CD4-positive, alpha-beta T cell treated with Interleukin-6 at 100 ng/mL for 8 hours (primary cell): ENCODE measurements around the gene ZSCAN5A.
"Not testable (repeated sequence)": the region's sequence is repeated elsewhere in the genome, so short reads cannot be mapped to it uniquely, and the experiment has no call there.

ENCODE experiments used
- DNase-seq: peaks from one replicate; pipeline ENCODE4 v3.0.0-alpha.2; 2020; ENCODE audit warnings: mixed read lengths, low spot score

ZSCAN5A gene

DNA sequence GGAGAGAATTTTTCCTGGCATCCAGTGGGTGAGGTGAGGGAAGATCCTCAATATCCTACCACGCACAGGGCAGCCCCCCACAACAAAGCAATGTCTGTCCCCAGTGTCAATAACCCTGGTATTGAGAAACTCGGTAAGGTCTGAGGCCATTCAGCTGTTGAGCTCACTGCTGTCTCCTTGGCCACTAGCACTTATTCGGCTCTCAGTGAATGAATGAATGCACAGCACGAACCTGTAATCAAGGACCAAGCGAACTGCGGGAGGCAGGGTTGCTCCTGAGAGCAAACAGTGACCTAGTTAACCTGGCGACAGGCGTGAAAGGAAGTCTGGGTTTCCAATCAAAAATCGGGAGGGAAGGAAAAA, 640 bp downstream of the ZSCAN5A start:
- DNase-seq, result no peak

DNA sequence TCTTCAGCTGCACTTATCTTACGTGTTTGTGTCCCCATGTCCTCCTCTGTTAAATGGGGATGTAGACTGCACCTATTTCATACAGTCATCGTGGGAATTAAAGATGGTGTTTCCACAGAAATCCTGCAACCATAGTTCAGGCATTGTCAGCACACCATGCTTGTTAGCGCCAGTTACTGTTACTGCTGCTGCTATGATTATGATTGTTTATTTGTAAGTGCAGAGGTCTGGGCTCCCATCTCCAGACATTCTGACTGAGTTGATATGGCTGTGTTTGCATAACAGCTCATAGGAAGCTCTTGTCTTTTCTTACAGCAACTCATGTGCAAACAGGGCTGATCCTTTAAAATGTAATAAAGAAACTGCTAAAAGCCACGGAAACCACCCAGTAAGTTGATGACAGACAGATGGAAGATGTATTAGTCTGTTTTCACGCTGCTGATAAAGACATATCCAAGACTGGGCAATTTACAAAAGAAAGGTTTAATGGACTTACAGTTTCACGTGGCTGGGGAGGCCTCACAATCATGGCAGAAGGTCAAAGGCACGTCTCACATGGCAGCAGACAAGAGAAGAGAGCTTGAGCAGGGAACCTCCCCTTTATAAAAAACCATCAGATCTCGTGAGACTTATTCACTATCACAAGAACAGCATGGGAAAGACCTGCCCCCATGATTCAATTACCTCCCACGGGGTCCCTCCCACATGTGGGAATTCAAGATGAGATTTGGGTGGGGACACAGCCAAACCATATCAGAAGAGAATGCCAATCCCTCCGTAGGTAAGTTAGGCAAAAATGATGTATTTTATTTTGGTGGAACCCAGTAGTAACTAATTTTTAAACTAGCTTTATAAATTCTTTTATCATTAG, 1.6 kb downstream of the ZSCAN5A start:
- DNase-seq, result no peak

DNA sequence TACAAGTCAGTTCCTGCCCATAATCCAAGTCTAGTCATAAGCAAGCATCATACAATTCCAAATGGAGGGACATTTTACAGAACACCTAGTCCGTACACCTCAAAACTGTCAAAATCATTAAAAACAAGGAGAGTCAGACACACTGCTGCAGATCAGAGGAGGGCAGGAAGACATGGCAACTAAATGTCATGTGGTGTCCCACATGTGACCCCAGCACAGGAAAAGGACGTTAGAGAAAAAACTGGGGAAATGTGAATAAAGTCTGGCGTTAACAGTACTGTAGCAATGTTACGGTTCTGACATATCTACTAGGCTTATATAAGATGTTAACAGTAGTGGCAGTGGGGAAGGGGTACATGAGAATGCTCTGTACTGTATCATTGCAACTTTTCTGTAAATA, 2.3 kb downstream of the ZSCAN5A start:
- no peak for DNase-seq

DNA sequence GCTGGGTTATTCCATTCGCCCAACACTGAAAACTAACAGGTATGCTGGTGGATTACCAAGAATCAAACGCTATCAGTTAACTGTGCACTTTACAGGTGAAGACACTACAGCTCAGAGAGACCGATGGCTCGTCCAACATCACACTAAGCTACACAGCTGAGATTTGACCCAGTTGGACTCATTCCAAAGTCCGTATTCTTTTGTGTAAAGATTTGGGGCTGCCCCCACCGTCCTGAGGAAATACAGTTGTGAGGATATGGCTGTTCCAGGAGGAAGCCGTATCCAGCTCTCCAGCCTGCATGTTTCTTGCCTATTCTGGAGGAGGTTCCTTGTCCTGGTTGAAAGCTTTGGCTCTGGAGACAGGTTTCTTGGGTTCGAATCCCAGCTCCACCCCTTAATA, 4.2 kb downstream of the ZSCAN5A start:
- DNase-seq, result no peak

DNA sequence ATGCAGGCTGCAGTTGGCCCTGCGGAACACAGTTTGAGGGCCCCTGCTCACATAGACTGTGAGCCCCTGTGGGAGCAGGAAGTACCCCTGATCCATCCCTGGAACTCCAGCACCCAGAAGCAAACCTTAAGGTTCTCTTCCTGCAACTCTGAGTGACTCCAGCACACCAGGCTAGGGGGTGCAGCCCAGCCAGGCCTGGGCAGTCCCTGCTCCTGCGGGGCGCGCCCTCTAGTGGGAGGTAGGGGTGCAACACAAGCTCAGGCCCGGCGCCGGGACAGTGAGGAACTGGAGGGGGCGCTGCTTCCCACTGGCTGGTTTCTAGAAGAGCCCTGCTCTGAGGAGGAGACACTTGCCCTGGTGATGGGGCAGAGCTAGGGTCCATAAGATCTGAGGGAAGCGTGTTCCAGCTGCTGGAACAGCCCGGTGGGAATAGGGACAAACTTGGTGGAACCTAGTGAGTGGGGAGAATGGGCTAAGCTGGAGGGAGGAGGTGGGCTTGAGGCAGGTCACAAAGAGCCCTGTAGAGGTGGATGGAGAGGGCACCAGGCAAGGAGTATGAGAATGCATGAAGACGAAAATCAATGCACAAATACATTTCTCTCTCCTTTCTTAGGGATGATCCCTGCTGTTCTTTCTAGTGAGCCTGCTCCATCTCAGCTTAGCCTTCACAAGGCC, 5.0 kb downstream of the ZSCAN5A start:
- peak; percentile 7 for DNase-seq

DNA sequence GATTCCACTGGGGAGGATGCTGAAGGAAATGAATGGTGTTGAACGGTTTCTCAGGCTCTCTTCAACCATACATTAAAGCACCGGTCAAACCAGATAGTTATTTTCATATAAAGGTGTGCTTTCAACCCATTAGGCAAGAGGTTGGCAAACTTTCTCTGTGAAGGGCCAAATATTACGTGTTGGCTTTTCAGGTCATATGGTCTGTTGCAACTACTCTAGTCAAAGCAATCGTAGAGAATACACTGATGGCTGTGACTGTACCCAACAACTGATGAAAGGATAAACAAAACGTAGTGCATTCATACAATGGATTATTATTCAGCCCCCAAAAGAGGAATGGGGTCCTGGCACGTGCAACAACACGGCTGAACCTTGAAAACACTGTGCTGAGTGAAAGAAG, 5.8 kb downstream of the ZSCAN5A start:
- no peak for DNase-seq

DNA sequence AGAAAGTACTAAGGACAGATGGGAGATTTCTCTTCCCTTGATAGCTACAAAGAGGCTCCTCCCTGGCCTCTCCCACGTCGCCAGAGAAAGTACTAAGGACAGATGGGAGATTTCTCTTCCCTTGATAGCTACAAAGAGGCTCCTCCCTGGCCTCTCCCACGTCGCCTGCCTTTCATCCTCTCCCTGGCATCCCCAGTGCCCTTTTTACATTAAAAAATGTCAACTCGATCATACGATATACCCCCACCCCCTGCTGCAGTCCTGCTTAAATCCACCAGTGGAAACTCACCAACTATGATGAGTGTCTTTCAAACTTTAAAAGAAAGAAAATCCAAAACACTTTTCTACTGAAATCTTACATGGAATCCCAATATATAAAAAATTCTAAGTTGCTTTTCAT, 7.6 kb downstream of the ZSCAN5A start:
- DNase-seq, result not testable (repeated sequence)

DNA sequence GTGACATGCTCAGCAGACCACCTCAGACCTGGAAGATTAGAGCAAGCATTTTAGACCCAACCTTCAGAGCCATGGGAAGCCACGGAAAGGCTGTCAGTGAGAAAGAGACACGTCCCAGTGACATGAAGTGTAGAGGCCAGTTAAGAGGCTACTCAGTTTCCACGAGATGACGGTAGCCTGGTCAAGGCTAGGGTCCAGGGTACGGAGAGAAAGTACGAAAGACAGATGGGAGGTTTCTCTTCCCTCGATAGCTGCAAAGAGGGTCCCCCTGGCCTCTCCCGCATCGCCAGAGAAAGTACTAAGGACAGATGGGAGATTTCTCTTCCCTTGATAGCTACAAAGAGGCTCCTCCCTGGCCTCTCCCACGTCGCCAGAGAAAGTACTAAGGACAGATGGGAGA, 8.6 kb downstream of the ZSCAN5A start:
- DNase-seq, result no peak

DNA sequence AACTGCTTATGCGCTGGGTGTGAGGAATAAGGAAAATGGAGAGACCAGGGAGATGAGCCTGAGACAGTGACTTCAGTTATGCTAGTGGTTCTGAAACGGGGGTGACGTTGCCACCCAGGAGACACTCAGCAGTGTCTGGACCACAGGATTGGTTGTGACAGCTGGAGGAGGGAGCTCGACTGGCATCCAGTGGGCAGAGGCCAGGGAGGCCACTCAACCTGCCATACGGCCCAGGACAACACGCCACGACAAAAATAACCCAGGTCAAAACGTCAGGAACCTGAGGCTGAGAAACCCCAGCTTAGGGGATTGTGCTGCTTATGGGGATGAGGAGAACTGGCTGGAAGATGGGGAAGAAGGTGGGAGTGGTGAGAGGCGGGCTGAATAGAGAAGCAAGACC, 10.4 kb downstream of the ZSCAN5A start:
- no peak for DNase-seq

DNA sequence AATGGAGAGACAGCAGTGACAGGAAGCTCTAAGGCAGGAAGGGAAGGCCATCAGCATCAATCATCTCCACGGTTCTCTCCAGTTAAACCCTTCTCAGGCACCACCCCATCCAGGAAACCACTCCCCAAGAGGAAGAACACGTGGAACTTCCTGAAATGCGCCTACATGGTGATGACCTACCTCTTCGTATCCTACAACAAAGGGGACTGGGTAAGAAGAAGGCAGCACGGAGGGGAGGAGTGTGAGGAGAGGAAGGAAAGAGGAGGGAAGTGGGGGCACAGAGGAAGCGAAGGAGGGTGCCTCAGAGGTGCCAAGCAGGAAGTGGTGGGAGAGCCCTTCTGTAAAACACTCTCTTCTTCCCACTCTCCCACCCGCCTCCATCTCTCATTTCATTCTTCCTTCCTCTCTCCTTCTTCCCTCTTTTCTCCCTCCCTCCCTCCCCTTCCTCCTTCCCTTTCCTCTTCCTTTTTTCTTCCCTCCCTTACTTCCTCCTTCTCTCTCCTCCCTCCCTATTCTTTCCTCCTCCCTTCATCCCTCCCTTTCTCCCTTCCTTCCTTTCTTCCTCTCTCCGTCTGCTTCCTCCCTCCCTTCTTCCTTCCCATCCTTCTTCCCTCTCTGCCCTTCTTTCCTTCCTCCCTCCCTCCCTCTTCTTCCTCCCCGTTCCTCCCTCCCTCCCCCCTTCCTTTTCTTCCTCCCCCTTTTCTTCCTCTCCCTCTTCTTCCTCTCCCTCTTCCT, 12.6 kb downstream of the ZSCAN5A start:
- DNase-seq, result no peak

DNA sequence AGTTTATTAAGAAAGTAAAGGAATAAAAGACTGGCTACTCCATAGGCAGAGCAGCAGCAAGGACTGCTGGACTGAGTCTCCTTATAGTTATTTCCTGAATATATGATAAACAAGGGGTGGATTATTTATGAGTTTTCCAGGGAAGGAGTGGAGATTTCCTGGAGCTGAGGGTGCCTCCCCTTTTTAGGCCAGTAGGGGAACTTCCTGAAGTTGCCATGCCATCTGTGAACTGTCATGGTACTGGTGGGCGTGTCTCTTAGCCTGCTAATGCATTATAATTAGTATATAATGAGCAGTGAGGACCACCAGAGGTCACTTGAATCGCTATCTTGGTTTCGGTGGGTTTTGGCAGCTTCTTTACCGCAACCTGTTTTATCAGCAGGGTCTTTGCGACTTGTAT, 13.5 kb downstream of the ZSCAN5A start:
- no peak for DNase-seq

DNA sequence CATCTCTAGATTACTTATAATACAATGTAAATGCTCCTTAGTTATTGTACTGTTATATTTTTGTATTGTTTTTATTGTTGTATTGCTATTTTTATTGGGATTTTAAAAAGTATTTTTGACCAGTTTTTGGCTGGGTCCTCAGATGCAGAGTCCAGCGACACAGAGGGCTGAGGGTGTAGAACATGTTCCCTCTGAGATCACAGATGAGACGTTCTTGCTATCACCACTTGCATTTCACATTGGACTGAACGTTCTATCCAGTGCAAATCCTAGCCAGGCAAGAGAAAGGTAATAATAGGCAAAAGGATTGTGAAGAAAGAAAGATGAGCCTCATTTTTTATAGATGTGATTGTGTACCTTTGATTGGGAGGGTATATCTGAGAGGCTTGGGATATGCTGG, 15.0 kb downstream of the ZSCAN5A start:
- DNase-seq, result no peak

DNA sequence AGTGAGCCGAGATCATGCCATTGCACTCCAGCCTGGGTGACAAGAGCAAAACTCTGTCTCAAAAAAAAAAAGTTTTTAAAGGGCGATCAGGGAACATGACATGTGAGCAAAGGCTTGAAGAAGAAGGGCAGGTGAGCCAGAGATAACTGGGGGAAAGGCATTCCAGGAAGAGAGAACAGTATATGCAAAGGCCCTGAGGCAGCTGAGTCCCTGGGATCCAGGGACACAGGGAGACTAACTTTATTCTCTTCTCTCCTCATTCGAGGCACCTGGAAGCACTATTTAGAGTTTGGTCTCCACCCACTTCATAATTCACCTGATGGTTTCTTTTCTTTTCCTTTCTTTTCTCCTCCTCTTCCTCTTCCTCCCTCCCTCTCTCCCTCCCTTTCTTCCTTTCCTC, 17.6 kb downstream of the ZSCAN5A start:
- DNase-seq, result no peak

DNA sequence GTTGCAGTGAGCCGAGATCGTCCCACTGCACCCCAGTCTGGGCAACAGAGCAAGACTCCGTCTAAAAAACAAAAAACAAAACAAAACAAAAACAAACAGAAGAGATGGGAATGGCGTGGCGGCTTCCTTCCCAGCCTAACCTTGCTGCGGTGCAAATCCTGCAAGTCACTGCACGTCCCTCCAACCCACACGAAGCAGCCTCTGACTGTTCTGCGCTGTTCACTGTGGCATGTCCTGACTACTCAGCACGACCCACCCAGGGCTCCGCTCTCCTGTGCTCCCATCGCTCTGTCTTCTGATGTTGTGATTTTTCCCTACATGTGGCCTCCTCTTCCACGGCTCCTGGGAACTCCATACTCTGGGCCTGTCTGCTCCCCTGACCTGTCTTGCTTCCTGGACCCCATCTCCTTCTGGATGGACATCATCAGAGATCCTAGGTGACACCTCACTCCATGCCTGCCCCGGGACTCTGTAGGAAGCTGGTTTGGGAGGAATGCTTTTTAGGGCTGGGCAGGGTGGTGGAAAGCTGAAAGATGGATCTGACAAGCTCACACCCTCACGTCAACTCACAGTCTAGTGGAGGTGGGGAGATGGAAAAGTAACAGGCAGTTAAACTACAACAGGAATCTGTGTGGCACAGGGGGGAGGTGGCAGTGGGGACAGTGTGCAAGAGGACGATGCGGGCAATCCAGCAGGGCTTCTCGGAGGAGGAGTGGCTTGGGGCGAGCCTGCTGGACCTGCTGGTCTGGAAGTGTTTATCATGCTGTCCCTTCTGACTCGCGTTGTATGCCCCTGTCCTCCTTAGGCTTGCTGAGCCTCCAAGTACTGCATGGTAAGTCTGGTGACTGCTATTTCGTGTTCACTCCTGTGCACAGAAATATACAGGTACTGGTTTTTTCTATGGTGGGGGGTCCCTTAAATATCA, 18.8 kb downstream of the ZSCAN5A start:
- no peak for DNase-seq

DNA sequence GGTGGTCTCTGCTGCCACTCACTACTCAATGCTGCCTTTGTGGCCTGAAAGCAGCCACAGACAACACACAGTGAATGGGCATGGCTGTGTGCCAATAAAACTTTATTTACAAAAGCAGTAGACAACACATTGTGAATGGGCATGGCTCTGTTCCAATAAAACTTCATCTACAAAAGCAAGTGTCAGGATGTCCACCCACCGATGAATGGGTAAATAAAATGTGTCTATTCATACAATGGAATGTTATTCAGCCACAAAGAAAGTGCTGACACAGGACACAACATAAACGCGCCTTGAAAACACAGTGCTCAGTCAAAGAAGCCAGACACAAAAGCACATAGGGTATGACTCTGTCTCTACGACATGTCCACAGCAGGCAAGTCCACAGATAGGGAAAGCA, 20.1 kb downstream of the ZSCAN5A start:
- DNase-seq, result no peak

DNA sequence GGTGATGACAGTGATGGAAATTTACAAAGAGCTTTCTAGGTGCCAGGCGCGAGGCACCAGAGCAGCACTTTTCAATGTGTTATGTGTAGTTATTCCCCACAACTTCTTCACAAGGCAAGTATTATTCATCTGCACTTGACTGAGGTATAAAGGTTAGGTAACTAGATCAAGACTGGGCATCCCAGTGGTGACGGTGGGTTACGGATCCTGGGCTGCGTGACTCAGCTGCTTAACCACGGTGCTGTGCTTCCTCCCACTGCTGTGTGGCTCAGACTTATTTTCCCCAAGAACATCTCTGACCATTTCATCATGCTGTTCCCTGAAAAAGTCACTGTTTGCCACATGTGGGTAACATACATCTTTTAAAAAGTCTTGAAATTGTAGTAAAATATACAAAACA, 22.8 kb downstream of the ZSCAN5A start:
- no peak for DNase-seq

DNA sequence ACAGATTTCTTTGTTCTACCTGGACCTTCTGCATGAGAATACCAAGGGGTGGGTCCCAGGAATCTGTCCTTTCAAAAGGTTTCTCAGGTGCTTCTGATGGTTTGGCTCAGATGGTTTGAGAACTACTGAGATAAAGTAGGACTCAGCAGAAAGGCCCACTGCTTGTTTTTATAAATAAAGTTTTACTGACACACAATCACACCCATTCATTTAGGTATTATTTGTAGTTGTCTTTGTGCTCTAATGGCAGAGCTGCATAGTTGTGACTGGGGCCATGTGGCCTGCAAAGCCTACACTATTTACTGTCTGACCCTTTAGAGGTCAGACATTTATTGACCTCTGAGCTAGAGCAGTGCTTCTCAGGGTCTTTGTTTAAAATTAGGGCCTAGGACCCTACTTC, 24.5 kb downstream of the ZSCAN5A start:
- DNase-seq, result no peak

DNA sequence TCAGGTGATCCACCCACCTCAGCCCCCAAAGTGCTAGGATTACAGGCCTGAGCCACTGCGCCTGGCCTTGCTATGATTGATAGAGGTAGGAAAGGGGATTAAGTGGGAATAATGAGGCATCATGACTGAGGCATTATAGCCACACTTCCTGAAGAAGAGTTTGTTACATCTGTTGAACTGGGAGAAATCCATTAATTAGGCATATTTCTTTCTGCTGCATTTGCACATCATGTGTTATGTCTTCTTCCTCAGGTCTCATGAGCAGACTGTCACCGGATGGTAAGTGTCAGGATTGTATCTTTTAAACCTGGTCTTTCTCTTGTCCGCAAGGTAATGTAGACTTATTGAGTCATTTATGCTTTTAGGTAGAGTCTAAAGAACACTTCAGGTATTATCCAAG, 29.9 kb downstream of the ZSCAN5A start:
- DNase-seq, result no peak

DNA sequence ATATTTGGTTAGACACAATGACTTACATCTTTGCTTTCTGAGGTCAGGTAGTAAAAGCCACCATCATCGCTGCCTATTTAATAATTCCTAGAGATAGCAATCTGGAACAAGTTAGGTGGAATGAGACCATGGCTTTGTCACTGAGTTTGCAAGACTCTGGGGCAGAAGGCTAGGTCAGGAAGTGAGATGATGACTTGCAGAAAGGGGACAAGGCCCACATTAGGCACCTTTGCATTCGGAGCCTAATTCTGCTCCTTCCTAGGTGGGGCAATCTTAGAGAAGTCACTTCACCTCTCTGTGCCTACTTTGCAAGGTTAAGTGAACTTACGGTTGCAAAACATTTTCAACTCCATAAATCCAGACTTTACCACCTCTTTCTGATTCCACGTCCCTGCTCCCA, 31.8 kb downstream of the ZSCAN5A start:
- no peak for DNase-seq

DNA sequence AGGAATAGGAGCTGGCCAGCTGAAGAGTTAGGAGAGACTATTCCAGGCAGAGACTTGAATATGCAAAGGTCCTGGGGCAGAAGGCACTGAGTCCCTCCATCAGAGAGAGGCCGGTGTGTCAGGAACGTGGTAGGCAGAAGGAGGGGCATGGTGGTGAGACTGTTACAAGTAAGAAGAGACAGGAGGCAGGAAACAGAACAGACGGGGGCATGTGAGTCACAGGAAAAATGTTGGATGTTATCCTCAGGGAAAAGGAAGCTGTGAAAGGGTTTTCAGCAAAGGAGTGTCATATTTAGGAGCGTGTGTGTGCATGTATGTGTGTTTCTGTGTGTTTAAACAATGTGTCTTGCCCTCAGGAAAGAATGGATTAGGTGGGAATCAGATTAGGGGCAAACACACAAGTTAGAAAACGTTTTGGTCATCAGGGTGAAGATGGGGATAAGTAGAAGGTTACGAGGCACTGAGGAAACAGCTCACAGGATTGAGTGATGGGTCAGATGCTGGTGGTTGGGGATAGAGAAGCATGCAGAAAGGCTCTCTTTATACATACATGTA, 41.0 kb downstream of the ZSCAN5A start:
- no peak for DNase-seq

DNA sequence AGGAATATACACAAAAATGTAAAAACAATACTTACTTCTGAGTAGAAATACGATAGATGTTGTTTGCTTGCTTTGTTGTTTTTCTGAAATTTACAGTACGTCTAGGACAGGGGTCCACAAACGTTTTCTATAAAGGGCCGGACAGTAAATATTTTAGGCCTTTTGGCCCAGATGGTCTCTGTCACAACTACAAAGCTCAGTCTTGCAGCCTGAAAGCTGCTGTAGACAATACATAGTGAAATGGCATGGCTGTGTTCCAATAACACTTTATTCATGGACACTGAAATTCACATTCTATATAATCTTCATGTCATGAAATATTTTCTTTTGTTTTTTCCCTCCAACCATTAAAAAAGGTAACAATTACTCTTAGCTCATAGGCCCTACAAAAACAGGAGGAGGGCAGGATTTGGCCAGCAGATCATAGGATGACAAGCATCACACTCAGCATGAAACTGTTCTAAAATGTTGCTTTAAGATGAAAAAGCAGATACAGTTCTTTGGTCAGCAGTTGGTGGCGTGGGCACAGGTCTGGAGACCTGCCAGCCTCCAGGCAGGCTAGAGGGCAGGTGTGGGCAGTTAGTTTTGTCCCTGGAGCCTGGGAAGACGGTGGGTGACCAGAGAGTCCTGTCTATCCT, 42.4 kb downstream of the ZSCAN5A start, which contains the start of gene EDDM13:
Gene EDDM13, plus strand, starts transcription at position 588 of the 638 bp plus-strand sequence. CDS start 87 bp downstream, outside the sequence.
- no peak for DNase-seq
